ENCODE data around the gene BRD1.

GRCh38 chr22:49727881-49728569 is 99.6 kb downstream of the BRD1 start:
- TF ChIP-seq EZH2 (IDR thresholded peaks at IDR 0.05; ENCODE audit: borderline replicate concordance) (no peak), CTCF (IDR thresholded peaks at IDR 0.05; ENCODE audit: poor library complexity) (no peak)
